ENCODE data around the gene NTN3.
"Not testable (repeated sequence)": the region's sequence is repeated elsewhere in the genome, so short reads cannot be mapped to it uniquely, and the experiment has no call there.

The NTN3 gene

DNA sequence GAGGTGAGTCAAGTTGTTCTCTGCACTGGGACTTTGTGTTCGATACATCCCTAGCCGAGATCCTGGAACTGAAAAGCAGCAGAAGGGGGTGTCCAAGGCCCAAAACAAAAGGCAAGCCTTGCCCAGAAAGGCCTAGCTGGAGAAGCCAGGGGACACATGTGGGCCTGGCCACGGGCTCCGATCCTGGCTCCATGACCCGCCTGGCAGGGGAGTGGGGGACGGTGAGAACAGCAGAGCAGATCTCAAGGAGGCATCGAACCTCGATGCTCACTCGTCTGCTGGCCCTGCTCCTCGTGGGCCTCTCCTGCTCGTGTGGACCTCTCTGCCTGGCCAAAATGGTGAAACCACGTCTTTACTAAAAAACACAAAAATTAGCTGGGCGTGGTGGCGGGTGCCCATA lies 33.0 kb upstream of the NTN3 start:
- DNase-seq (ENCODE audit: extremely low spot score, insufficient read length, low read depth) (no peak), FAIRE-seq (no peak)

DNA sequence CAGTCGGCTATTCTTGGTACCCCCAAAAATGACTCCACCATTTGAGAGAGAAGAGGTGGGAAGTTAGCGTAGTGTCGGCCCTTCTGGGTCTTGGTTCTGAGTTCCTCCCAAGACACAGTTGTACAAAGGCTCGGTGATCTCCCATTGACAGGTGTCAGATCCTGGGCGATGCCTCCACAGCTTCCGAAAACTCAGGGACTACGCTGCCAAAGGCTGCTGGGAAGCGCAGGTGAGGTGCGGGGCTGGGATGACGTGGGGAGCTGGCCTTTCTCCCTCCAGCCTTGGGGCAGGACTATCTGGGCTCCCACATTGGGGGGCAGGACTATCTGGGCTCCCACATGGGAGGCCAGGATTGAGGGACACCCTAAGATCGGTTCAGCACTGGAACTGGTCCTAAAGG lies 31.5 kb upstream of the NTN3 start:
- FAIRE-seq: no peak

GRCh38 chr16:2441143-2441804 lies 29.8 kb upstream of the NTN3 start:
- DNase-seq (ENCODE audit: extremely low spot score, insufficient read length, low read depth); FAIRE-seq: not testable (repeated sequence)

More for the DNA sequence above, 31.5 kb upstream of the NTN3 start:
- DNase-seq (ENCODE audit: extremely low spot score, insufficient read length, low read depth): no peak

- DNase-seq (ENCODE audit: extremely low spot score, insufficient read length, low read depth) (no peak), FAIRE-seq (no peak)
Measured at GRCh38 chr16:2443555-2443954, 27.5 kb upstream of the NTN3 start.

- FAIRE-seq: no peak
Measured at GRCh38 chr16:2447920-2448583, 23.0 kb upstream of the NTN3 start.

DNA sequence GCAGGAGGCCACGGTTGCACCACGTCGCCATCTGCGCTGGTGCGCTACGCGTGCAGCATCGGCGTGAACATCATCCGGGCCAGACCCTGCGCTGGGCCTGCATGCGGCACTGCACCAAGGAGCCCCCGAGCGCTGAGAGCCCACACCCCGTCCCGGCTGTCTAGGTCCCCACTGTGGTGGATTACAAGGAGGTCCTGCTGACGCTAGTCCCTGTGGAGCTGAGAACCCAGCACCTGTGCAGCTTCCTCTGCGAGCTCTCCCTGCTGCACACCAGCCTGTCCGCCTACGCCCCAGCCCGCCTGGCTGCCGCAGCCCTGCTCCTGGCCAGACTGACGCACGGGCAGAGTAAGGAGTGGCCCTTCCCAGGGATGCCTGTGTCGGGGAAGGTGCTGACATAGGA lies 22.0 kb upstream of the NTN3 start:
- no peak for FAIRE-seq
- no peak for DNase-seq (ENCODE audit: extremely low spot score, insufficient read length, low read depth)

More at GRCh38 chr16:2447920-2448583, 23.0 kb upstream of the NTN3 start:
- DNase-seq (ENCODE audit: extremely low spot score, insufficient read length, low read depth): no peak

DNA sequence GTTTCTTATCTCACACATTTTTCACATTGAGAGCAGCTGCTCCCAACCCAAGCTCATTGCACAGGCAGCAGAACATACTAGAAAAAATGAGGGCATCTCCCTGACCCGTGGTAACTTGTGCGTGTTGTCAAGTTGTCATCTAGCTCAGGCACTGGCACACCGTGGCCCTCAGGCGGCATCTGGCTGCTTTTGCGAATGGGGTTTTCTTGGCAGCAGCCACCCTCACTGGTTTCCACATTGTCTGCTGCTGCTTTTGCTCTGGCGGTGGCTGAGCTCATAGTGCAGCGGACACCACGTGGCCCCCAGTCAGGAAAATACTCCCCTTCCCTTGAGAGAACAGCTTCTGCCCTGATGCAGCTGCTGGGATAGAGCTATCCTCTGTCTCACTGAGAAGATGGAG lies 20.6 kb upstream of the NTN3 start:
- FAIRE-seq (no peak), DNase-seq (ENCODE audit: extremely low spot score, insufficient read length, low read depth) (no peak)

GRCh38 chr16:2450975-2451381 lies 20.1 kb upstream of the NTN3 start:
- FAIRE-seq: no peak
- DNase-seq (ENCODE audit: extremely low spot score, insufficient read length, low read depth): no peak

DNA sequence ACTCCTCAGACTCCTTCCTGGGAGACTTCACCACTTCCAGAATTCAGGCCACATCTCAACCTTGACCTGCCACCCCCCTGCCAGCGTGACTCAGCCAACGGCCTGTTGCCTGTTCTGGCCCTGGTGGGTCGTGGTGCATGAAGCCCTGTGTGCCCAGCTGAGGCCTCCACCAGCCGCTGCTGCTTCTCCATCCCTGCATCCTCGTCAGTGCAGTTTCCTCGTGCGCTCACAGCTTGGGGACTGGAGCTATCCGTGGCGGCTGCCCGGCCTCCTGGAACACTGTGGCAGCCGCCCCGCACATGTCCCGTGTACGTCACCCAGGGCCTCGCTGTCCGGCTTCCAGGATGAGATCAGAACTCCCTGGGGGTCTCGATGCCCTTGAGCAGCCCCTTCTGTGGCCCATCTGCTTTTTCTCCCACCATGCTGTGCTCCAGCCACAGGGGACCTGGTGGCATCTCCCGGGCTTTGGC lies 19.2 kb upstream of the NTN3 start:
- DNase-seq (ENCODE audit: extremely low spot score, insufficient read length, low read depth): no peak
- FAIRE-seq: no peak

DNA sequence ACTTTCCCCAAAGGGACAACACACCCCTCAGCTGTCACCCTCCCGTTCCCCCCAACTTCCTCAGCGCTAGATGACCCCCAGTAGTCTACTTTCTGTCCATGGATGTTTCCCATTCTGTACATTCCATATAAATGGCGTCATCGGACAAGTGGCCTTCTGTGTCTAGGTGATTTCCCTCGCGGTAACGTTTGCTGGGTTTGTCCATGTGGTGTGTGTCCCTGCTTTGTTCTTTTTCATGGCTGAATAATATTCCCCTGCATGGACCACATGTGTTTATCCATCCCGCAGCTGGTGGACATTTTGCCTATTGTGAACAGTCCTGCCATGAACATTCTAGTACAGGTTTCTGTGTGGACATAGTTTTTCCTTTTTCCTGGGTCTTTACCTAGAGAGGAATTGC lies 18.4 kb upstream of the NTN3 start:
- DNase-seq (ENCODE audit: extremely low spot score, insufficient read length, low read depth) (no peak), FAIRE-seq (no peak)

GRCh38 chr16:2455081-2455845 lies 15.8 kb upstream of the NTN3 start:
- no peak for DNase-seq (ENCODE audit: extremely low spot score, insufficient read length, low read depth)
- no peak for FAIRE-seq

- no peak for DNase-seq (ENCODE audit: extremely low spot score, insufficient read length, low read depth)
- no peak for FAIRE-seq
Measured at GRCh38 chr16:2456551-2457153, 14.4 kb upstream of the NTN3 start.

GRCh38 chr16:2457267-2457666 lies 13.8 kb upstream of the NTN3 start:
- no peak for DNase-seq (ENCODE audit: extremely low spot score, insufficient read length, low read depth)
- FAIRE-seq: no peak

DNA sequence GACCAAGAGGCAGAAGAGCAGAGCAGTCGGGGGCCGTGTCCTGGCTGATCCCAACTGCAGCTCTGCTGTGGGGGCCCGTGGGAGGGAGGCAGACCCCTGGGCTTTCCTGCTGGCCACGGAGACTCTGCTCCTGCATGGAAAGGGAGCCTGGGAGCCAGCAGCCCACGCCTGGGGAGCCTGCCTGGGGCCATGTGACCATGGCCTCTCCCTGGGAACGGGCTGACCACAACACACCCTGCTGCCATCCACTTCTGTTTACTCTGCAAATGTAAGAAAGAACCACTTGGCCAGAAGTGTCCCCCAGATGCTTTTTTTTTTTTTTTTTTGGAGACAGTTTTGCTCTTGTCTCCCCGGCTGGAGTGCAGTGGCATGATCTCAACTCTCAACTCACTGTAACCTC lies 13.2 kb upstream of the NTN3 start:
- FAIRE-seq (no peak), DNase-seq (ENCODE audit: extremely low spot score, insufficient read length, low read depth) (no peak)

GRCh38 chr16:2458887-2459646 lies 12.0 kb upstream of the NTN3 start:
- no peak for DNase-seq (ENCODE audit: extremely low spot score, insufficient read length, low read depth)
- FAIRE-seq: no peak

DNA sequence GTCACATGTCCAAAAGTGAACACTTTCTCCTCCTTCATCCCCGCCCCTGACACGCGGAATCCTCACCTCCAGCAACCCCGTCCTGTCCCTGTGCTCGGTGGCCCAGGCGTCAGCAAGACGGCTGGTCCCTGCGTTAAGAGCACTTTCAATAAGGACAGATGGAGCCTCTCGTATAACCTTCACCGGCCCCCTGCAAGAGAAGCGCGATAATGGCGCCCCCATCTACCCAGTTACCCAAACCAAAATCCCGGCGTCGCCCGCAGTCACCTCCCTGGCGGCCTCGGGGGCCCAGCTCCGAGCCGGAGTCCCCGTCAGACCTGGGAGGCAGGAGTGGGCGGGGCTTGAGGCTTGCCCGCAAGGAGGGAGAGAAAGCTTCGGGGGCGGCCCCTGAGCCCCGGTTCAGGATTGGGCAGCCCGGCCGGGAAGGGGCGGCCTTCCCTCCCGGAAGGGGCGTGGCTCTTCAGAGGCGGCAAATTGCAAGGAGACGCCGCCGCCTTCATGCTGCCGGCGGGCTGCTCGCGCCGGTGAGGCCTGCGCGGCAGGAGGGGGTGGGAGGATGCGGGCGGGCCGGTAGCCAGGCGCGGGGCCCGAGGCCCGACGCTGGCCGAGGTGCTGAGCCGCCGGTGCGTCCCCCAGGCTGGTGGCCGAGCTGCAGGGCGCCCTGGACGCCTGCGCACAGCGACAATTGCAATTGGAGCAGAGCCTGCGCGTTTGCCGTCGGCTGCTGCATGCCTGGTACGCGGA lies 11.3 kb upstream of the NTN3 start, which contains the start of gene TEDC2:
TSS of gene TEDC2 (plus strand) at position 463 of the 744 bp plus-strand sequence. CDS start at position 499, 36 bp downstream.
- FAIRE-seq: peak; percentile 99
- peak; percentile 100 for DNase-seq (ENCODE audit: extremely low spot score, insufficient read length, low read depth)

DNA sequence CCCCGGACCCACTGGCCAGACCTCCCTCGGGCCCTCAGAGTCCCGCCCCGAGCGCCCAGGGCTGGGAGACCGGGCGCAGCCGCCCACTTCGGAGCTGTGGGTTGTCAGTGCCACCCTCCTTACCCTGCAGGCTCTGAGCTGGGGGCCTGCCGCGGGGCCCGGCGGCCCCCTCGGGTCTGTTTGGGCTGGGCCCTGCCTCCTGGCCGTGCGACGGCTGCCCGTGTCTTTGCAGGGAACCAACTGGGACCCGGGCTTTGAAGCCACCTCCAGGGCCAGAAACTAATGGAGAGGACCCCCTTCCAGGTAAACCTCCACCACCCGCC lies 10.7 kb upstream of the NTN3 start:
- FAIRE-seq (no peak), DNase-seq (ENCODE audit: extremely low spot score, insufficient read length, low read depth) (no peak)

DNA sequence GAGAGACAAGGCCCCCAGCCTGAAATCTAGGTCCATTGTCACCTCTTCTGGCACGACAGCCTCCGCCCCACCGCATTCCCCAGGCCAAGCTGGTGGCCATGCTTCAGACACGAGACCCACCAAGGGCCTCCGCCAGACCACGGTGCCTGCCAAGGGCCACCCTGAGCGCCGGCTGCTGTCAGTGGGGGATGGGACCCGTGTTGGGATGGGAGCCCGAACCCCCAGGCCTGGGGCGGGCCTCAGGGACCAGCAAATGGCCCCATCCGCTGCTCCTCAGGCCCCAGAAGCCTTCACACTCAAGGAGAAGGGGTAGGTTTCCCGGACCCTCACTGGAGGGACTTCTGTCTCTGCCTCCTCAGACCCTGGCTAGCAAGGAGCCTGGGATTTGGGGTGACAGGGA lies 10.2 kb upstream of the NTN3 start:
- FAIRE-seq: no peak
- no peak for DNase-seq (ENCODE audit: extremely low spot score, insufficient read length, low read depth)

Data from GM18507 (cell line).